K562 (cell line): ENCODE results near the gene METTL25. TPM values are rescaled to one million over a fixed set of nuclear protein-coding genes. Genes with fewer than 3 reads are reported as not detected.

ENCODE experiments used
- POLR2H ChIP-seq: IDR thresholded peaks from 2 replicates; pipeline ENCODE4 v1.6.1; 2016; ENCODE audit warnings: missing genetic modification characterization, low read depth, mild to moderate bottlenecking, control low read depth, missing compliant biosample characterization, moderate library complexity
- PURB ChIP-seq: sonication (generic); formaldehyde crosslinking; IDR thresholded peaks from 2 replicates; pipeline ENCODE4 v1.9.0; 2021; ENCODE audit warnings: low read depth, mild to moderate bottlenecking, missing genetic modification reagents
- ZNF384 ChIP-seq: IDR thresholded peaks from 2 replicates; pipeline ENCODE4 v1.6.1; 2012; ENCODE audit warnings: low read depth, low read length, improper control_type of control experiment
- polyA plus RNA-seq, 8 experiments: library from polyadenylated mRNA; depleted of rRNA in 4 of 8; stranded (reverse) in 5 of 8; unstranded in 3 of 8; fragments of >200 nt; fragmentation: Nextera tagmentation in 2 of 8; fragmentation: Illumina TruSeq in 1 of 8; extraction: Ambion mirVana in 2 of 8; extraction: Trizol in 1 of 8; gene quantifications; 2 replicates each; pipeline versions ENCODE4 v1.2.1 to v1.2.3, GENCODE V29; 2011 to 2014; ENCODE audit warnings: inconsistent platforms in 1 of 8, missing spikeins in 1 of 8
- total RNA-seq, 7 experiments: library from RNA; depleted of rRNA in 6 of 7; stranded (reverse); fragments of >200 nt in 6 of 7; fragmentation: Illumina TruSeq in 2 of 7; extraction: Trizol in 2 of 7; gene quantifications; 2 replicates each; pipeline versions ENCODE4 v1.2.1 to v1.2.3, GENCODE V29; 2011 to 2021; ENCODE audit warnings: low replicate concordance in 1 of 7
- TF ChIP-seq, protein P1 (sequence below), 2 experiments: fragments of 450-650 bp; formaldehyde crosslinking in 1 of 2; IDR thresholded peaks; 2 replicates each; pipeline versions ENCODE4 v1.4.0 to v1.6.1; 2014 to 2020; ENCODE audit warnings: mild to moderate bottlenecking in 2 of 2, borderline replicate concordance in 1 of 2, low read depth in 1 of 2
- TF ChIP-seq, protein P2 (sequence below): IDR thresholded peaks from 2 replicates; pipeline ENCODE4 v1.6.1; 2011; ENCODE audit warnings: borderline replicate concordance, low read depth, mild to moderate bottlenecking, moderate library complexity, low read length; ENCODE audit not compliant: insufficient read depth, poor library complexity, severe bottlenecking
- TF ChIP-seq, protein P3 (sequence below), 3 experiments: IDR thresholded peaks in 2 of 3; conservative IDR thresholded peaks in 1 of 3; 2 replicates each; pipeline ENCODE4 v1.5.1; 2011 to 2012; ENCODE audit warnings: low read length in 3 of 3, mild to moderate bottlenecking in 3 of 3, control low read depth in 2 of 3, improper control_type of control experiment in 1 of 3, inconsistent platforms in 1 of 3, low read depth in 1 of 3, mixed read lengths in 1 of 3, moderate library complexity in 1 of 3; ENCODE audit not compliant: insufficient read depth in 2 of 3

METTL25 gene
- total and polyA plus RNA-seq, 9 of the 15 experiments (the other 6 are each of a cell fraction or from before 2014, with no cell fraction given): 0.50 to 2.4 (median 1.9) TPM

GRCh38 chr12:82527165-82527780 is 168.9 kb downstream of the METTL25 start (continued):
- TF ChIP-seq, protein P1, sequence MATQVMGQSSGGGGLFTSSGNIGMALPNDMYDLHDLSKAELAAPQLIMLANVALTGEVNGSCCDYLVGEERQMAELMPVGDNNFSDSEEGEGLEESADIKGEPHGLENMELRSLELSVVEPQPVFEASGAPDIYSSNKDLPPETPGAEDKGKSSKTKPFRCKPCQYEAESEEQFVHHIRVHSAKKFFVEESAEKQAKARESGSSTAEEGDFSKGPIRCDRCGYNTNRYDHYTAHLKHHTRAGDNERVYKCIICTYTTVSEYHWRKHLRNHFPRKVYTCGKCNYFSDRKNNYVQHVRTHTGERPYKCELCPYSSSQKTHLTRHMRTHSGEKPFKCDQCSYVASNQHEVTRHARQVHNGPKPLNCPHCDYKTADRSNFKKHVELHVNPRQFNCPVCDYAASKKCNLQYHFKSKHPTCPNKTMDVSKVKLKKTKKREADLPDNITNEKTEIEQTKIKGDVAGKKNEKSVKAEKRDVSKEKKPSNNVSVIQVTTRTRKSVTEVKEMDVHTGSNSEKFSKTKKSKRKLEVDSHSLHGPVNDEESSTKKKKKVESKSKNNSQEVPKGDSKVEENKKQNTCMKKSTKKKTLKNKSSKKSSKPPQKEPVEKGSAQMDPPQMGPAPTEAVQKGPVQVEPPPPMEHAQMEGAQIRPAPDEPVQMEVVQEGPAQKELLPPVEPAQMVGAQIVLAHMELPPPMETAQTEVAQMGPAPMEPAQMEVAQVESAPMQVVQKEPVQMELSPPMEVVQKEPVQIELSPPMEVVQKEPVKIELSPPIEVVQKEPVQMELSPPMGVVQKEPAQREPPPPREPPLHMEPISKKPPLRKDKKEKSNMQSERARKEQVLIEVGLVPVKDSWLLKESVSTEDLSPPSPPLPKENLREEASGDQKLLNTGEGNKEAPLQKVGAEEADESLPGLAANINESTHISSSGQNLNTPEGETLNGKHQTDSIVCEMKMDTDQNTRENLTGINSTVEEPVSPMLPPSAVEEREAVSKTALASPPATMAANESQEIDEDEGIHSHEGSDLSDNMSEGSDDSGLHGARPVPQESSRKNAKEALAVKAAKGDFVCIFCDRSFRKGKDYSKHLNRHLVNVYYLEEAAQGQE (IDR thresholded peaks at IDR 0.05; ENCODE audit: borderline replicate concordance): peak; percentile 15; the same call in 1 of the 2 replicates
- TF ChIP-seq, protein P1 (CRISPR knock-in tag; IDR thresholded peaks at IDR 0.05; ENCODE audit: low read depth): no peak
- TF ChIP-seq ZNF384 (peak; percentile 39; the same call in 1 of the 2 replicates), POLR2H (tag) (no peak), PURB (CRISPR knock-in tag) (no peak)
- TF ChIP-seq, protein P2, sequence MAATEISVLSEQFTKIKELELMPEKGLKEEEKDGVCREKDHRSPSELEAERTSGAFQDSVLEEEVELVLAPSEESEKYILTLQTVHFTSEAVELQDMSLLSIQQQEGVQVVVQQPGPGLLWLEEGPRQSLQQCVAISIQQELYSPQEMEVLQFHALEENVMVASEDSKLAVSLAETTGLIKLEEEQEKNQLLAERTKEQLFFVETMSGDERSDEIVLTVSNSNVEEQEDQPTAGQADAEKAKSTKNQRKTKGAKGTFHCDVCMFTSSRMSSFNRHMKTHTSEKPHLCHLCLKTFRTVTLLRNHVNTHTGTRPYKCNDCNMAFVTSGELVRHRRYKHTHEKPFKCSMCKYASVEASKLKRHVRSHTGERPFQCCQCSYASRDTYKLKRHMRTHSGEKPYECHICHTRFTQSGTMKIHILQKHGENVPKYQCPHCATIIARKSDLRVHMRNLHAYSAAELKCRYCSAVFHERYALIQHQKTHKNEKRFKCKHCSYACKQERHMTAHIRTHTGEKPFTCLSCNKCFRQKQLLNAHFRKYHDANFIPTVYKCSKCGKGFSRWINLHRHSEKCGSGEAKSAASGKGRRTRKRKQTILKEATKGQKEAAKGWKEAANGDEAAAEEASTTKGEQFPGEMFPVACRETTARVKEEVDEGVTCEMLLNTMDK: peak; percentile 19
- TF ChIP-seq, protein P3, sequence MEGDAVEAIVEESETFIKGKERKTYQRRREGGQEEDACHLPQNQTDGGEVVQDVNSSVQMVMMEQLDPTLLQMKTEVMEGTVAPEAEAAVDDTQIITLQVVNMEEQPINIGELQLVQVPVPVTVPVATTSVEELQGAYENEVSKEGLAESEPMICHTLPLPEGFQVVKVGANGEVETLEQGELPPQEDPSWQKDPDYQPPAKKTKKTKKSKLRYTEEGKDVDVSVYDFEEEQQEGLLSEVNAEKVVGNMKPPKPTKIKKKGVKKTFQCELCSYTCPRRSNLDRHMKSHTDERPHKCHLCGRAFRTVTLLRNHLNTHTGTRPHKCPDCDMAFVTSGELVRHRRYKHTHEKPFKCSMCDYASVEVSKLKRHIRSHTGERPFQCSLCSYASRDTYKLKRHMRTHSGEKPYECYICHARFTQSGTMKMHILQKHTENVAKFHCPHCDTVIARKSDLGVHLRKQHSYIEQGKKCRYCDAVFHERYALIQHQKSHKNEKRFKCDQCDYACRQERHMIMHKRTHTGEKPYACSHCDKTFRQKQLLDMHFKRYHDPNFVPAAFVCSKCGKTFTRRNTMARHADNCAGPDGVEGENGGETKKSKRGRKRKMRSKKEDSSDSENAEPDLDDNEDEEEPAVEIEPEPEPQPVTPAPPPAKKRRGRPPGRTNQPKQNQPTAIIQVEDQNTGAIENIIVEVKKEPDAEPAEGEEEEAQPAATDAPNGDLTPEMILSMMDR (IDR thresholded peaks at IDR 0.05 in 2 of 3, conservative IDR thresholded peaks at IDR 0.05 in 1 of 3; ENCODE audit: insufficient read depth in 2 of 3, low read depth in 1 of 3, low read length in 3 of 3): peak; percentile 46 to 70 (median 69); a peak in 5 of 6 replicates
